A673 (cell line): Measurements from ENCODE around the gene NCBP3.

Source experiments
- EZH2 ChIP-seq: fragments of 200-600 bp; sonication (generic); IDR thresholded peaks from 2 replicates; pipeline ENCODE4 v1.6.1; 2017; ENCODE audit warnings: borderline replicate concordance, low read depth, mild to moderate bottlenecking, mixed read lengths, antibody characterized with exemption, low read length; ENCODE audit not compliant: poor library complexity, severe bottlenecking
- TF ChIP-seq, protein P1 (sequence below): fragments of 300-800, 200-600 bp; sonication (generic); conservative IDR thresholded peaks from 2 replicates; pipeline ENCODE4 v1.5.1; 2017; ENCODE audit warnings: low read depth, mild to moderate bottlenecking, antibody characterized with exemption, low read length, moderate library complexity, mixed read lengths

DNA sequence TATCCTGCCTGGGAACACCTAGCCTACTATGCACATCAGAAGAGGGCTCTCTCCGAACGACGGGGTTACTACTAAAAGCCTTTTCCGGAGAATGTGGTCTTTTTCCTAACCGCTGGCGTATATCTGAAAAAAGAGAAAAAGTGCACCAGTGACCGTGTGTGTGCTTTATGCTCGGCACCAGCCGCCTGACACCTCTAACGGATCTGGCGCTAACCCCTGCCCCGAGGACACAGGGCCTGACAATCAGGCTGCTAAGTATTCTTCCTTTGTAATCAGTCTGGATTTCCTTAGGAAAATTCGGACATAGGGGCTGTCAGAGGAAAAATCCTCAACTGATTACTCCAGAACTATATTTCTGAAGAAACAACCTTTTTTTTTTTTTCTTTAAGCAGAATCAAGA is 31.7 kb downstream of the NCBP3 start:
- TF ChIP-seq, protein P1, sequence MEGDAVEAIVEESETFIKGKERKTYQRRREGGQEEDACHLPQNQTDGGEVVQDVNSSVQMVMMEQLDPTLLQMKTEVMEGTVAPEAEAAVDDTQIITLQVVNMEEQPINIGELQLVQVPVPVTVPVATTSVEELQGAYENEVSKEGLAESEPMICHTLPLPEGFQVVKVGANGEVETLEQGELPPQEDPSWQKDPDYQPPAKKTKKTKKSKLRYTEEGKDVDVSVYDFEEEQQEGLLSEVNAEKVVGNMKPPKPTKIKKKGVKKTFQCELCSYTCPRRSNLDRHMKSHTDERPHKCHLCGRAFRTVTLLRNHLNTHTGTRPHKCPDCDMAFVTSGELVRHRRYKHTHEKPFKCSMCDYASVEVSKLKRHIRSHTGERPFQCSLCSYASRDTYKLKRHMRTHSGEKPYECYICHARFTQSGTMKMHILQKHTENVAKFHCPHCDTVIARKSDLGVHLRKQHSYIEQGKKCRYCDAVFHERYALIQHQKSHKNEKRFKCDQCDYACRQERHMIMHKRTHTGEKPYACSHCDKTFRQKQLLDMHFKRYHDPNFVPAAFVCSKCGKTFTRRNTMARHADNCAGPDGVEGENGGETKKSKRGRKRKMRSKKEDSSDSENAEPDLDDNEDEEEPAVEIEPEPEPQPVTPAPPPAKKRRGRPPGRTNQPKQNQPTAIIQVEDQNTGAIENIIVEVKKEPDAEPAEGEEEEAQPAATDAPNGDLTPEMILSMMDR, result no peak
- no peak for TF ChIP-seq EZH2
